ENCODE results near the gene RANBP17.
A peak's percentile ranks its signal among the peaks of the same experiment; 100 is the strongest.
"Not testable (repeated sequence)": the region's sequence is repeated elsewhere in the genome, so short reads cannot be mapped to it uniquely, and the experiment has no call there.

The RANBP17 gene

GRCh38 chr5:170960567-170960966 lies 98.7 kb downstream of the RANBP17 start:
- no peak for DNase-seq

GRCh38 chr5:170963521-170963920 lies 101.7 kb downstream of the RANBP17 start:
- no peak for DNase-seq

GRCh38 chr5:170974461-170974860 lies 112.6 kb downstream of the RANBP17 start:
- DNase-seq, result no peak

- DNase-seq, result not testable (repeated sequence)
Measured at GRCh38 chr5:170980261-170980660, 118.4 kb downstream of the RANBP17 start.

- DNase-seq, result no peak
Measured at GRCh38 chr5:170985486-170985885, 123.7 kb downstream of the RANBP17 start.

GRCh38 chr5:170986598-170986997 lies 124.8 kb downstream of the RANBP17 start:
- DNase-seq, result no peak

- DNase-seq, result no peak
Measured at GRCh38 chr5:170993476-170993875, 131.7 kb downstream of the RANBP17 start.

GRCh38 chr5:171010086-171010485 lies 148.3 kb downstream of the RANBP17 start:
- no peak for DNase-seq

- DNase-seq, result no peak
Measured at GRCh38 chr5:171010816-171011215, 149.0 kb downstream of the RANBP17 start.

- no peak for DNase-seq
Measured at GRCh38 chr5:171023508-171023907, 161.7 kb downstream of the RANBP17 start.

- DNase-seq, result no peak
Measured at GRCh38 chr5:171024084-171024483, 162.3 kb downstream of the RANBP17 start.

- no peak for DNase-seq
Measured at GRCh38 chr5:171029401-171029800, 167.6 kb downstream of the RANBP17 start.

- DNase-seq, result no peak
Measured at GRCh38 chr5:171031977-171032376, 170.2 kb downstream of the RANBP17 start.

- no peak for DNase-seq
Measured at GRCh38 chr5:171032435-171032973, 170.7 kb downstream of the RANBP17 start.

GRCh38 chr5:171041893-171042292 lies 180.1 kb downstream of the RANBP17 start:
- not testable (repeated sequence) for DNase-seq

GRCh38 chr5:171050916-171051315 lies 189.1 kb downstream of the RANBP17 start:
- no peak for DNase-seq

GRCh38 chr5:171055875-171056454 lies 194.1 kb downstream of the RANBP17 start:
- no peak for DNase-seq

- DNase-seq, result no peak
Measured at GRCh38 chr5:171067540-171068130, 205.8 kb downstream of the RANBP17 start.

GRCh38 chr5:171074747-171075146 lies 212.9 kb downstream of the RANBP17 start:
- DNase-seq, result no peak

GRCh38 chr5:171080186-171080938 lies 218.5 kb downstream of the RANBP17 start:
- DNase-seq, result no peak

GRCh38 chr5:171081319-171081718 lies 219.5 kb downstream of the RANBP17 start:
- DNase-seq, result no peak

GRCh38 chr5:171092194-171092593 lies 230.4 kb downstream of the RANBP17 start:
- no peak for DNase-seq

GRCh38 chr5:171093598-171093997 lies 231.8 kb downstream of the RANBP17 start:
- peak; percentile 6 for DNase-seq

GRCh38 chr5:171094356-171094755 lies 232.5 kb downstream of the RANBP17 start:
- DNase-seq, result no peak
